Suppressor macrophage treated with lipopolysaccharide for 1 hour (primary cell): ENCODE data around the gene APOB.

Experiments
- DNase-seq, 3 donors: peaks; one replicate each; pipeline ENCODE4 v3.0.0-alpha.2; 2020 to 2022

APOB gene

GRCh38 chr2:21002814-21003192, 41.1 kb downstream of the APOB start:
- DNase-seq, result no peak

GRCh38 chr2:21001988-21002813, 41.7 kb downstream of the APOB start:
- DNase-seq, result no peak

GRCh38 chr2:21001225-21001946, 42.5 kb downstream of the APOB start:
- no peak for DNase-seq

- no peak for DNase-seq
Measured at GRCh38 chr2:20999906-21000645, 43.8 kb downstream of the APOB start.

GRCh38 chr2:20998972-20999905, 44.6 kb downstream of the APOB start:
- no peak for DNase-seq

GRCh38 chr2:20997953-20998722, 45.7 kb downstream of the APOB start:
- no peak for DNase-seq

- DNase-seq, result no peak
Measured at GRCh38 chr2:20994130-20994529, 49.7 kb downstream of the APOB start.

GRCh38 chr2:20992201-20992711, 51.6 kb downstream of the APOB start:
- DNase-seq, result no peak

- no peak for DNase-seq
Measured at GRCh38 chr2:20990442-20991430, 53.1 kb downstream of the APOB start.

GRCh38 chr2:20989404-20989803, 54.5 kb downstream of the APOB start:
- no peak for DNase-seq

- DNase-seq, result no peak
Measured at GRCh38 chr2:20988905-20989304, 55.0 kb downstream of the APOB start.

GRCh38 chr2:20986024-20986939, 57.6 kb downstream of the APOB start:
- no peak for DNase-seq

- DNase-seq, result no peak
Measured at GRCh38 chr2:20985062-20985461, 58.8 kb downstream of the APOB start.

GRCh38 chr2:20984408-20984807, 59.5 kb downstream of the APOB start:
- no peak for DNase-seq

GRCh38 chr2:20983844-20984243, 60.0 kb downstream of the APOB start:
- DNase-seq, result no peak

GRCh38 chr2:20982861-20983260, 61.0 kb downstream of the APOB start:
- DNase-seq, result no peak

GRCh38 chr2:20977520-20978180, 66.2 kb downstream of the APOB start:
- DNase-seq, result no peak

GRCh38 chr2:20976527-20976926, 67.3 kb downstream of the APOB start:
- DNase-seq, result no peak
